HG03571 (cell line): ENCODE results near the gene DNAH8.

Experiments used
- ATAC-seq: cut with Tn5 transposase; IDR thresholded peaks from one replicate; pipeline ENCODE4 v1.9.1; 2021; ENCODE audit not compliant: unreplicated experiment

Gene DNAH8

DNA sequence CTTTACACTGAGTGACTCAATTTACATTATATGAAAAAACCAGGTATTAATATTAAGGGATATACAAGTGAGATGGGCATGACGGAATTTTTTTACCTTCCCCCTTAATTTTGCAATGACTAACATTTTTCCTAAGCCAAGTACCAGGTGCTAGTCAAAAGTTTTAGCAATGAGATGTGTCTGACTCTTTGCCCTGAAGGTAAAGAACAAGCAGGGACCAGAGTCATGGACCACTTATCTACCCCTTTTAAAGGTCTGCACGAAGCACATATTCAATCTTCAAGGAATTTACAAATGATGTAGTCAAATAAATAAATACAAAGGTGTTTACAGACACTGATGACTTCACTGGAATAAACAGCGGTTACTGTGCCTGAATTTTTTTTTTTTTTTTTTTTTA lies 13.6 kb upstream of the DNAH8 start:
- ATAC-seq: no peak

DNA sequence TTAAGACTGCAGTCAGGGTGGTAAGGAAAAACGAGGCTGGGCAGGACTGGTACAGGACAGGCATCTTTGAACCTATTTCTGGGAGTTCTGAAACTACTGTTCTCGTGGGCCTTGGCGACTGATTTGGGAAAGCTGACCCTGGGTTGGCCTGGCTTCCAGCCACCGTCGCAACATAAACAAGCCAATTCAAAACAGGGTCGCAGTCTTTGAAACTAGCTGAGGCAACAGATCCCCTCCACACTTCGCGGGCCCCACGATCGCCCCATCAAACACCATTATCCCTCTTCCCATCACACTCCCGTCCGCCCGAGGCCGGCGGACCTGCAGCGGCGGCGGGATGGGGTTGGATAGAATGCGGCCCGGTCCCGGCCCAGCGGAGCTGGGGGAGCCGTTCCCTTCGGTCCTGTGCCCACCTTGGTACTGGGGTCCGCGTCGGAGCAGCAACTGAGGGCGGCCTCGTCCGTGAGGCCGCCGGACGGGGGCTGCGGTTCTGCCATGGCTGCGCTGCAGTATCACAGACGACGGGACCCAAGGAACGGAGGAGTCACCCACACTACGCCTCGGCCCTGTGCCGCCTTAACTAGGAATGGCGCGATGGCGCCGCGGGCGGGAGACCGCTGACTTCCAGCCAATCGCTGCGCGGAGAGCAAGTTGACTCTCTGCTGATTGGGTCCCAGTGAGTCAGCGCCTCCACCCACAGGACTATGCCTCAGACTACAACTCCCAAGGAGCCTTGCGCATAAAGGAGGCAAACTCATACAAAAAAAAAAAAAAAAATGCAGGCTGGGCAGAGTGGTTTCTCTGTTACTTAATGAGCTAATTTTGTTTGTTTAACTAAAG lies 12.3 kb upstream of the DNAH8 start, which contains the start of gene GLO1:
Gene GLO1 (minus strand): TSS at position 588 of the 840 bp plus-strand sequence. CDS start 91 bp downstream, at position 497.
- ATAC-seq: peak; percentile 99

DNA sequence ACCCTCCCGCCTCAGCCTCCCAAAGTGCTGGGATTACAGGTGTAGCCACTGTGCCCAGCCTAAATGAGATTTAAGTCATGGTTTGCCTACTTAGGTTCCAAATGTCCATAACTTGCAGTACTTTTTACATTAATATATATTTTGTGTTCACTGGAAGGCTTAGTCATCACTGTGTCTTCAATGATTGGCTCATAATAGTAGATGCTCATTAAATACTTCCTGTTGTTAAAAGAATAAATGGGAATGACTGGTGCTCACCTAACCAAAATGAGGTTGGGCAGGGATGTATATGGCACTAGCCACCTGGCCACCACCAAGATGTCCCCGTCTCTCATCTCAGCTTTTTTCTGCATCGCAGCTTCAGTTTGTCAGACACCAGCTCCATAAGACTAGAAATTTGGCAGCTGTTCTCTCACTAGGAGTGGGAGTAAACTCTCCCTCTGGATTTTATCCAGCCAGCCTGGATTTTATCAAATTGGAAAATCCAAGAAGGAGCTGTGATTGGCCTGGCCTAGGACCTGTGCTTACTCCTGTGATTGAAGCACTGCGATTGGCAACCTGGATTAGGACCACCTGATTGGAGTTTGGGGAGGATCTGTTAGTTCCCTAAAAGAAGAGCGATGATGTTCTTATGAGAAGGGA lies 11.0 kb upstream of the DNAH8 start:
- no peak for ATAC-seq

DNA sequence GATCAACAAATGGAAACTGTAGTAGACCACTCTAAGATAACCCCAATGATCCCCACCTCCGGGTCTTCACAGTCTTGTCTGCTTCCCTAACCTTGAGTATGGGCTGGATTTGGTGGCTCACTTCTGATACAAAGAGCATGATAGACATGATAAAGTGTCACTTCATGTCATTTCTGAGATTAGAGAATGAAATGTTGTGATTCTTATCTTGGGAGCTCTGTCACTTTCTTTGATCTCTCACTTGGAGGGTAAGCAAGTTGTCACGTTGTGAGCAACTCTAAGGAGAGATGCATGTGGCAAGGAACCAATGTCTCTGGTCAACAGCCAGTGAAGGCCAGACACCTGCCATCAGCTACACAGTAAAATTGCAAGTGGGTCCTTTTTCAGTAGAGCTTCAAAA lies 9.2 kb upstream of the DNAH8 start:
- no peak for ATAC-seq

DNA sequence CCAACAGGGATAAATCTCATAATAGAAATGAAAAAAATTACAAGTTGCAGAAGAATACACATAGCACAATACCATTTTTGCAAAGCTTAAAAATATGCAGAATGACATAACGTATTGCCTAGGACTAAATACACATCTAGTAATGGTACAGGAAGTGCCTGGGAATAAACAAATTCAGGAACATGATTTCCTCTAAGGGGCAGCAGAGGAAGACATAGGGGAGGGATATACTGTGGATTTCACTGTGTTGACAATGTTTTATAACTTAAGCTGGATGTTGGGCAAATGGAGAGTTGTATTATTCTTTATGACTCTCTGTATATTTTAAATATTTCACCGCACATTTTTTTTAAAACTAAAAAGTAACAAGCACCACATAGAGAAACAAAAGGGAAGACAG lies 6.6 kb upstream of the DNAH8 start:
- no peak for ATAC-seq

DNA sequence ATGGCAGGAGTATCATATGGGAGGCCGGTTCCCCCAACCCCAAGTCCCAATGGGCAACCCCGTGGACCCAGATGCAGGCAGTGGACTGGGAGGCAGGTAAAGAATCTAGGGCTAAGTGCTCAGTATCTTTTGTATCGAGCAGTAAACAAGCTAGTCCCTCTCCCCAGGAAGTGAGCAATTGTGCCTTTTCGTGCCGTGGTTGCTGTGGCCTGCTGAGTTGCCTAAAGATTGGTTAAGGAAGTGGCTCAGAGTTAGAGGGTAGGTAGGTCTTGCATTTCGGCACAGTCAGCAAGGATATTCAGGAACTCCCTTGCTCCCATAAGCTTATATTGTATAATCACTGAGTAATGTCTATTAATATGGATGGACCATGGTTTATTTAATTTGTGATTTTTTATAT lies 1.3 kb upstream of the DNAH8 start:
- peak; percentile 68 for ATAC-seq

DNA sequence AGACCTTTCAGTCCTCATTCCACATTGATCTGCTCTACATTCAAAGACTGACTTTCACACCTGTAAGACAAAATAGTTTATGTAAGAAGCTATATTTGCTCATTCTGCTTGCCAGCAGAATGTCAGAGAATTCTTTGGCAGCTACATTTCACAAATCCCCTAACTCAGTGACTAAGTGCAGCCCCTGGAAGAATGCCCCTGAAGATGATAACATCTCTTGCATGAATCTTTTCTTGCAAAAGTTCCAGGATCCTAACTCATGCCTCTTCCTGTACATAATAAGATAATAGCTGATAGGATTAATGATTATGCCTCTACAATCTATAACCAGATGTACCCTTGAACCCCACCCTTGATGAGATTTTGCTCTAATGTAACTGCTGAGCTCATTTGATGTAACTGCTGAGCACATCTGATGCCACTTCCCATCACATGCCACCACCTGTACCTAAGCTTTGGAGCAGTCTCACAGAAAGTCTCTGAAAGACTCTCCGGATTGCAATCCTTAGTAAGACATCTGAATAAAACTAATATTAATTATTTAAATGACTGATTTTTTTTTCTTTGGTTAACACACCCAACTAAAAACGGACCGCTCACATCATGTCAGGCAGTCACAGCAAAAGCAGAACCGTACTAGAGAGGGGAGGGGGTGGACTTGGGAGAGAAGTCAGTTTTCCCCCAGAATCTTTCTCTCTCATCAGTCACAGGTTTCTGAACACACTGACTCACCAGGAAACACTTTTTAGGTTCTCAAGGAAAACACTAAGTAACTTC lies 684 bp upstream of the DNAH8 start:
- ATAC-seq: no peak

DNA sequence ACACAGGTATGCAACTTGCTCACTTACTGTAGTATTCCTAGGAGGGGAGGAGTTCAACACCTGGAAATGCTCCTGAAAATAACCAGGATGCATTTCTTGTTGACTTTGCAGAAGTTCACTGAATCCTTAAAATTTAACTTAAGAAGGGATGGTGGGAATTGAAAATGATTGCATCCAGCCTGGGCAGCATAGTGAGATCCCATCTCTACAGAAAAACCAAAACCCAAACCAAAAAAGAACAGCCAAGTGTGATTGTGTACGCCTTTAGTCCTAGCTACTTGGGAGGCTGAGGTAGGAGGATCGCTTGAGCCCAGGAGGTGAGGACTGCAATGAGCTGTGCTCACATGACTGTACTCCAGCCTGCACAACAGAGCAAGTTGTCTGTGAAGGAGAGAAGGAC lies 1.7 kb downstream of the DNAH8 start:
- no peak for ATAC-seq

DNA sequence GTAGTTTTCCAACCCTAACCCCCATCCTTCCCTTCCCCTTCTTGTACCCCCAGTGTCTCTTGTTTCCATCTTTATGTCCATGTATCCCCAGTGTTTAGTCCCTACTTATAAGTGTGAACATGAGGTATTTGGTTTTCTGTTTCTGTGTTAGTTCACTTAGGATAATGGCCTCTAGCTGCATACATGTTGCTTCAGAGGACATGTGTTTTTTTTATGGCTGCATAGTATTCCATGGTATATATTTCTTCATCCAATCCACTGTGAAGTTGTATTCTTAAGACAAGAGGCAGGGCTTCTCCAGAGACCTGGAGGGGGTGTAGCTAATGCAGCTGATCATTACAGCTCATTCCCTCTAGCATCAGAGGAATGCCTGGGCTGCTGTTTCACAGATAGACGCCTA lies 4.2 kb downstream of the DNAH8 start:
- ATAC-seq: no peak

DNA sequence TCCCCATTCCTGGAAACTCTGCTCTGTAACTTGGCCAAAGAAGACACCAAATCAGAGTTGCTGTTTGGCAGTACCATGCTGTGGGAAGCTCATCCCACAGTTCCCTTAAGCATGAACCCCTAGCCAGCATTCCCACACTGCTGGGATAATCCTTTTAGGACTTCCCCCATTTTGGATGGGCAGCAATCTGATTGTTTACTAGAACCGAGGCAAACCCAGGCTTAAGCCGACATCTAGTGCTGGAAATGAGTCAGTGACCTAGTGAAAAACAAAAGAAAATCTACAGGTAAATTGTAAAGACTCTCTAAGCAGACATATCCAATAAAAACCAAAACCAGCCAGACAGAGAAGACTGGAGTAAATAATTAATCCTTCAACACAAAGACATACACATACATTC lies 5.2 kb downstream of the DNAH8 start:
- no peak for ATAC-seq

DNA sequence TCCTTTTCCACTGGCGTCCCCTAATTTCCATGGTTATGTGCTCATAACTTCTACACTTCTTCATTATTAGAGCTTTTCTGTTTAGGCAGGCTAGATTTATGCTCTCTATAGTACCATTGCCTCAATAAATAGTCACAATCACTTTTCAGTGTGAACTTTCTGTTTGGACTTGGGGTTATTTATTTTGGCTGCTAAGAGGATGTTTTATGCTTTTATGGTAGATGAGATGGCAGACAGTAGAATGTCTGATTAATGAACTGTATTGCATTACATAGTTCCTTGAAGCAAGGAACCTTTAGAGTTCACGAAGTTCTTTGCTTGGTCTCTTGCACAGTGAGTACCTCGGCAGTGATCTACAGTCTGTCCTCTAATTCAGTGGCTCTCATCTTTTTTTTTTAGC lies 6.9 kb downstream of the DNAH8 start:
- ATAC-seq: no peak

DNA sequence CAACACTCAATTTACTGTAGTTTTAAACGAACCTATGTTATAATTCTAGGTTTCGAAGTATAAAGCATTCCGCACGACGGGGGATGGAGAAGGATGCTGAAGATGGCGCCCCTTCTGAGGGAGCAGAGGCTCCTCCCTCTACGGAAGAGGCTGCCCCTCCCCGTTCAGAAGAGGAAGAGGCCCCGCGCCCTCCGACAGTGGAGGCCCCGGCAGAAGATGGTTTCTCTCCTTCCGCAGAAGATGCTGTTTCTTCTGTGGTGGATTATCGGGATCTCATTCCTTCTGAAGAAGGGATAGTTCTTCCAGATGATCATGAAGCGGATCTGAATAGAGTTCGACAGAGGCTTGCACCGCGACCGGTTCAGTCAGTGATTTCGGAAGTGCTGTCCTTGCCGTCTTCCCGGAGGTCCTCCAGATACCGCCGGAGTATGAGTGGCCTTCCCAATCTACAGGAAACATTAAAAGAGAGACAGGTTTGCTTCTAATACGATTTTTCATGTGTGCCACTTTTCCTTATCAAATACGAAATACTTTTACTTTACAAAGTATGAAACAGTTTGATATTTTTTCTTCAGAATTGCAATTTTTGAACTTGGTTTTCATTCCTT lies 7.7 kb downstream of the DNAH8 start:
- ATAC-seq: no peak

DNA sequence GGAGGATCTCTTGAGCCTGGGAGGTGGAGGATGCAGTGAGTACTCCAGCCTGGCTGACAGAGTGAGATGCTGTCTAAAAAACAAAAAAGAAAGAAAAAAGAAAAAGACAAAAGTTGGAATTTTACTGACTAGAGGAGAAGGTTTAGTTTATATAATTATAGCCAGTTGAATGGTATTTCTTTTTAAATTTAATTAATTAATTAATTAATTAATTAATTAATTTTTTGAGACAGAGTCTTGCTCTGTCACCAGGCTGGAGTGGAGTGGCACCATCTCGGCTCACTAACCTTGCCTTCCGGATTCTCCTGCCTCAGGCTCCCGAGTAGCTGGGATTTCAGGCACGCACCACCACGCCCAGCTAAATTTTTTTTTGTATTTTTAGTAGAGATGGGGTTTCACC lies 8.7 kb downstream of the DNAH8 start:
- no peak for ATAC-seq

DNA sequence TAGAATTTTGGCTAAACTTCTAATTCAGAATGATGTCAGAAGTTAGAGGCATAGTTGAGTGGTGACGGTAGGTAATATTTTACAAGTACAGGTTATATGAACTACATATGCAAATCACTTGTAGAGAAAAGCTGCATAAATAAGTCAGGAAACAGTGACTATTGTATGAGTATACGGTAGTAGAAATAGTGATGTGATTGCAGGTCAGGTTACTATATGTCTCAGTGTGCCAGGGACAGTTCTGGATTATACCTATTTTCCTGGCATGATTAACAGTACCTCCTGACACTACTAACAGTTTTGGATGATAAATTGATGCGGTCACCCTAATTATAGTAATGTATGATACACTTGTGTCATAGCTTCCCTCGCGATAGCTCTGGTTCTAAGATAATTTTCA lies 9.2 kb downstream of the DNAH8 start:
- ATAC-seq: no peak

DNA sequence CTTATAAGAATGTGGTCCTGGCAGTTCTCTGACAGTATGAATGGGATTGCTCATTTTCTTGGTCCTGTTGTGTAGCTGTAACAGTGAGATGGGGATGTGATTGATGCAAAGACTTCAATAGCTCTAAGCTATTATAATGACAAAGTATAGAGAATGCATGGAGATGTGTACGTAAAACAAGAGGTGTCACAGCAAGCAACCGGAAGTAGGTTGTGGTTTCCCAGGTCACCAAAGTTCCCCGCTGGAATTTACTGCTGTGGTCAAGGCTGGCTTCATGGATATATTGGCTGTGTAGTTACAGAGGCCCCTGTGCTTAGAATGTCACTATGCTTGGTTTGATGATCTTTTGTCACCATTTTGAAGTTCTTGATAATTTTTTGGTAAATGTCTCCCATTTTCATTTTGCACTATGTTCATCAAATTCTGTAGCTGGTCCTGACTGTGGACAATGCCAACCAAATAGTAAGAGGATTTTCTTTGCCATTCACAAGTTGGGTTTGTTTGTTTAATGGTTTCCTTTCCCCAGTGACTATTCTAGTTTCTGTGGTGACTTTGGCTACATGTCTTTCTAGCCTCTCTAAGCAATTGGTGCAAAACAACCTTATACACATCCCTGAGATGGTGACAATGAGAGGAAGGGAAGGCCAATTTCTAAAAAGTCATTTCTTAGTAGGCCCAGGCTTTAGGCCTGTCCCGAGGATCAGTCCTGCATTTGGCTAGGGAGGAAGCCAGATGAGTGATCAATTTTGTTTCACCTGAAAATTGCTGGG lies 10.5 kb downstream of the DNAH8 start:
- ATAC-seq: no peak

DNA sequence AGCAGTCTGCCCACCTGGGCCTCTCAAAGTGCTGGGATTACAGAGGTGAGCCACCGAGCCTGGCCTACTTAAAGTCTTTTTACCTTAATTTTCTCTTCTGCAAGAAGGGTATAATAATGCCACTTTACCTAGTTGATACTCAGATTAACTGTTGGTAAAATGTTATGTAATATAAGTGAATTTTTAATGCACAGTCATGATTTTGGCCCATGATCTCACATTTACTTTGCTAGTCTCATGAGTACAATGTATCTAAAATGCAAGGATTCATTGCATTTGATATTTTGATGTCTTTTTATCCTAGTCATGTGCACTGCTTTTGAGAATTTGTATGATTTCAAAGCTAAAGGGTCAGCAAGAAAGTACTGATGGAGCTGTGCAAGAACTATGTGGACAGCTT lies 13.1 kb downstream of the DNAH8 start:
- no peak for ATAC-seq

DNA sequence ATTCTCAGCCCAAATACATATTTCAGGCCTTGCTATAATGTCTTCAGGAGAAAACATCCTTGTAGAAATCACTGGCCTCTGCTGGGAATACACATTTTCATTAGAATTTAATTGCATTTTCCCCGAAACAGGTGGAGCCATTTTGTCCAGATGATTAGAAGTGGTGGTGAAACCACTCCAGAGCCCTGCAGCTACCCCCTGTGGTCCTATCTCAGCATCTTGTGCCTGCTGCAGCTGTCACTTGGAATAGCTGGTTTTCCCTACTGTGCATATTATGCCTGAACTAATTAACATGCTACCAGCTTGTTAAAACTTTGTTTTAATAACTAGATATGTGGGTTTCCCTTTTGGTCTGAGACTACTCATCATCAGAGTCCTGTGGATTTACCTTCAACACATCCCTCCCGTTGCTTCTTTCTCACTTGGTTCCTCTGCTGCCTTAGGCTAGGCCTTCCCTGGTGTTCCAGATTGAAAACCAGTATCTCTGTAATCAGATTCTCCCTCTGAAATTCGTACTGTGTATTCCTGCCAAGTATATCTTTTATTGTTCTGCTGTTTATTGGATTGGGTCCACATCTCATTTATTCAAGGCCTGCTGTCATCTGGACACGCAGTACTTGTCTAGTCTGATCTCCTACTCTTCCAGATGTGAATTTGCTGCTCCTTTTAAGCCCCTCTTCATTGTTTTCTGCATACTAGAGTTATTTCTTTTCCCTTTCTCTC lies 15.2 kb downstream of the DNAH8 start:
- ATAC-seq: no peak

DNA sequence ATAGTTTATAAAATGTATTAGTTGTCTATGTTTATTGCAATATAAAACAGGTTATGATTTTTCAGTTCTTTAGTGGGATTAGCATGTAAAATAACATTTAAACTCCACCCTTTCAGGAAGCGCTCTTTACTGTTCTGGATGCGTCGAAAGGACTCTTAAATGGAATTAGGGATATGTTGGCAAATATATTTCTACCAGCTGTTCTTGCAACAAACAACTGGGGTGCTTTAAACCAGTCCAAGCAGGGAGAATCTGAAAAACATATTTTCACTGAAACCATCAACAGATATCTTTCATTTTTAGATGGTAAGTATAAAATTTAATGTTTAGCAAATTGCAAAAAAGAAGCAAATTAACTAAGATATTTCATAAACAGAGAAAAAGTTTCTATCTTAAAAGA lies 21.8 kb downstream of the DNAH8 start:
- ATAC-seq: no peak

DNA sequence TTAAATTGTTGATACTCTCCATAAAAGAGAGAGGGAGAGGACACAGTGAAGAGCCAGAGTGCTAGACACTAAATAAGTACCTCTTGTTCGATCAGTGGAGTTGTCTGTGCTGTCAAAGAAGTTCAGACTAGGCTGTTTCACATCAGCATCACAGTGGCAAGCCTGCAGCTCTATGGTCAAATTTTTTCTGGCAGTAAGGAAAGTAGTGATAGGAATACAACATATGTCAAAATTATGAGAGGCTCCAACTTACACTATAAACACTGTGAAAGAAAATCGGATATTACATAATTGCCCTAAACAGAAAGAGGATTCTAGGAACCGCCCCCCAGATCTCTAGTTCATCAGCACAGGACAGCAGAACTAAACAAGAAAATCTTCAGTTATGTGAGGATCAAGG lies 23.1 kb downstream of the DNAH8 start:
- no peak for ATAC-seq

DNA sequence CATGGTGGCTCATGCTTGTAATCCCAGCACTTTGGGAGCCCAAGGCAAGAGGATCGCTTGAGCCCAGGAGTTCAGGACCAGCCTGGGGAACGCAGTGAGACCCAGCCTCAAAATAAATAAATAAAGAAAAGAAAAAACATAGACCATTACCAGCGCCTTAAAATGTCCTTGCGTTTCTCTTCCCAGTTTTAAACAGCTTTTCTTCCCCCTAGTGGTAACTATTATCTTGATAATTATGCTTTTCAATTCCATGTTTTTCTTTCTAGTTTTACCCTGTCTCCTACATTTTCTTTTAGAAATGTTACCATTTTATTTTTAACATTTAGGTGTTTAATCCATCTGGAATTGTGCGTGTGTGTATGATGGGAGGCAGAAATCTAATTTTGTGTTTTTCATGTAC lies 24.4 kb downstream of the DNAH8 start:
- no peak for ATAC-seq
